Activated naive CD4-positive, alpha-beta T cell treated with anti-CD3 and anti-CD28 coated beads for 36 hours (primary cell): ENCODE data around the gene ACSF3. TPM values are rescaled to one million over a fixed set of nuclear protein-coding genes. Genes with fewer than 3 reads are reported as not detected.

ENCODE experiments used
- CTCF ChIA-PET: fragments of 350-600 bp; sonication (Branson Sonifier 250); formaldehyde crosslinking; loops from one replicate; lab custom pipeline; 2021; ENCODE audit warnings: antibody characterized with exemption; lab: Charles Lee
- DNase-seq: peaks from one replicate; pipeline ENCODE4 v3.0.0-alpha.2; 2020
- H3K27ac Mint-ChIP-seq: one replicate; pipeline ENCODE4 v1.8.0; 2021; ENCODE audit warnings: mild to moderate bottlenecking, mixed read lengths
- H3K27me3 Mint-ChIP-seq: one replicate; pipeline ENCODE4 v1.8.0; 2021; ENCODE audit warnings: low read depth, mixed read lengths
- H3K36me3 Mint-ChIP-seq: one replicate; pipeline ENCODE4 v1.8.0; 2021; ENCODE audit warnings: low read depth, mixed read lengths
- H3K4me1 Mint-ChIP-seq: one replicate; pipeline ENCODE4 v1.8.0; 2021; ENCODE audit warnings: low read depth, mixed read lengths
- H3K4me3 Mint-ChIP-seq: one replicate; pipeline ENCODE4 v1.8.0; 2021; ENCODE audit warnings: mild to moderate bottlenecking, moderate library complexity, mixed read lengths
- H3K9me3 Mint-ChIP-seq: one replicate; pipeline ENCODE4 v1.8.0; 2021; ENCODE audit warnings: mixed read lengths
- intact Hi-C: fragments of 100-400 bp; cut with micrococcal nuclease; formaldehyde crosslinking; loops from one replicate; pipeline ENCODE4 v1.15.1; 2023
- total RNA-seq, 2 experiments: library from RNA; stranded (reverse); gene quantifications; one replicate each; pipeline ENCODE4 v1.2.3, GENCODE V29; 2021

ACSF3 gene
- total RNA-seq, 2 experiments from 2014 or later, result 26.1 to 26.7 TPM

GRCh38 chr16:89094880-89095258 is 1.2 kb downstream of the ACSF3 start:
- peak overlapping the region; percentile 92 for H3K27ac Mint-ChIP-seq
- DNase-seq, result no peak
- no peaks in the 10 kb centered on the region for H3K27me3 Mint-ChIP-seq
- no peaks in the 10 kb centered on the region for H3K9me3 Mint-ChIP-seq
- peaks cover 57% of the 10 kb centered on the region for H3K4me1 Mint-ChIP-seq
- H3K36me3 Mint-ChIP-seq, result peaks cover 5% of the 10 kb centered on the region
- peak overlapping the region; percentile 92 for H3K4me3 Mint-ChIP-seq
- CTCF ChIA-PET, result interaction anchor here (1.3 kb wide), 1 partner anchor 10 kb away, joined by 4 read pairs; no protein-coding TSS in a partner anchor
- intact Hi-C loops, result loop anchor here (5.0 to 10.0 kb wide), 6 partner anchors 122 to 410 kb away; partner anchors contain the start of genes APRT, CTU2, PIEZO1 and RNF166

GRCh38 chr16:89095491-89095951 is 1.9 kb downstream of the ACSF3 start:
- Mint-ChIP-seq H3K4me1 (peaks cover 63% of the 10 kb centered on the region), H3K27ac (peak overlapping the region; percentile 92), H3K4me3 (peak overlapping the region; percentile 92), H3K9me3 (no peaks in the 10 kb centered on the region), H3K27me3 (no peaks in the 10 kb centered on the region), H3K36me3 (peaks cover 9% of the 10 kb centered on the region)
- intact Hi-C loops, result loop anchor here (5.0 to 10.0 kb wide), 6 partner anchors 122 to 409 kb away; partner anchors contain the start of genes APRT, CTU2, PIEZO1 and RNF166
- no peak for DNase-seq
- CTCF ChIA-PET, result interaction anchor here (1.3 kb wide), 1 partner anchor 10 kb away, joined by 4 read pairs; no protein-coding TSS in a partner anchor

GRCh38 chr16:89096042-89096717 is 2.5 kb downstream of the ACSF3 start:
- peaks cover 66% of the 10 kb centered on the region for H3K4me1 Mint-ChIP-seq
- no peak for DNase-seq
- no peaks in the 10 kb centered on the region for H3K27me3 Mint-ChIP-seq
- H3K4me3 Mint-ChIP-seq, result peak overlapping the region; percentile 76
- intact Hi-C loops, result loop anchor here (5.0 to 10.0 kb wide), 6 partner anchors 121 to 409 kb away; partner anchors contain the start of genes APRT, CTU2, PIEZO1 and RNF166
- CTCF ChIA-PET, result no interaction called here
- no peaks in the 10 kb centered on the region for H3K9me3 Mint-ChIP-seq
- peaks cover 11% of the 10 kb centered on the region for H3K36me3 Mint-ChIP-seq
- H3K27ac Mint-ChIP-seq, result peak overlapping the region; percentile 99

GRCh38 chr16:89096768-89097391 is 3.2 kb downstream of the ACSF3 start:
- Mint-ChIP-seq H3K4me1 (peaks cover 73% of the 10 kb centered on the region), H3K9me3 (no peaks in the 10 kb centered on the region), H3K27ac (peak overlapping the region; percentile 99), H3K27me3 (no peaks in the 10 kb centered on the region), H3K4me3 (peak overlapping the region; percentile 76), H3K36me3 (peaks cover 17% of the 10 kb centered on the region)
- peak; percentile 84 for DNase-seq
- intact Hi-C loops, result loop anchor here (1.0 to 10.0 kb wide), 9 partner anchors 18 to 408 kb away; partner anchors contain the start of genes APRT, CTU2, PIEZO1 and RNF166
- CTCF ChIA-PET, result no interaction called here

GRCh38 chr16:89097392-89097772 is 3.7 kb downstream of the ACSF3 start:
- intact Hi-C loops, result loop anchor here (1.0 to 10.0 kb wide), 9 partner anchors 18 to 407 kb away; partner anchors contain the start of genes APRT, CTU2, PIEZO1 and RNF166
- peaks cover 17% of the 10 kb centered on the region for H3K36me3 Mint-ChIP-seq
- CTCF ChIA-PET, result interaction anchor here (0.6 kb wide), 1 partner anchor 219 kb away, joined by 3 read pairs; no protein-coding TSS in a partner anchor

GRCh38 chr16:89098767-89099430 is 5.2 kb downstream of the ACSF3 start:
- intact Hi-C loops, result loop anchor here (5.0 to 10.0 kb wide), 6 partner anchors 118 to 406 kb away; partner anchors contain the start of genes APRT, CTU2, PIEZO1 and RNF166
- Mint-ChIP-seq H3K4me1 (peaks cover 72% of the 10 kb centered on the region), H3K36me3 (peaks cover 22% of the 10 kb centered on the region), H3K4me3 (no peak overlapping the region), H3K27me3 (no peaks in the 10 kb centered on the region), H3K9me3 (no peaks in the 10 kb centered on the region), H3K27ac (peak overlapping the region; percentile 99)
- CTCF ChIA-PET, result no interaction called here
- no peak for DNase-seq

More at GRCh38 chr16:89097392-89097772, 3.7 kb downstream of the ACSF3 start:
- H3K4me1 Mint-ChIP-seq, result peaks cover 74% of the 10 kb centered on the region
- H3K4me3 Mint-ChIP-seq, result peak overlapping the region; percentile 76
- no peaks in the 10 kb centered on the region for H3K27me3 Mint-ChIP-seq
- H3K27ac Mint-ChIP-seq, result peak overlapping the region; percentile 99
- no peaks in the 10 kb centered on the region for H3K9me3 Mint-ChIP-seq
- DNase-seq, result no peak

GRCh38 chr16:89099905-89100304 is 6.3 kb downstream of the ACSF3 start:
- no peaks in the 10 kb centered on the region for H3K27me3 Mint-ChIP-seq
- DNase-seq, result no peak
- peaks cover 64% of the 10 kb centered on the region for H3K4me1 Mint-ChIP-seq
- intact Hi-C loops, result loop anchor here (5.0 to 10.0 kb wide), 6 partner anchors 117 to 405 kb away; partner anchors contain the start of genes APRT, CTU2, PIEZO1 and RNF166
- peaks cover 22% of the 10 kb centered on the region for H3K36me3 Mint-ChIP-seq
- H3K4me3 Mint-ChIP-seq, result no peak overlapping the region
- peak overlapping the region; percentile 44 for H3K27ac Mint-ChIP-seq
- CTCF ChIA-PET, result no interaction called here
- H3K9me3 Mint-ChIP-seq, result no peaks in the 10 kb centered on the region

GRCh38 chr16:89100601-89101302 is 7.1 kb downstream of the ACSF3 start:
- Mint-ChIP-seq H3K4me3 (no peak overlapping the region), H3K9me3 (no peaks in the 10 kb centered on the region), H3K36me3 (peaks cover 23% of the 10 kb centered on the region), H3K27ac (peak overlapping the region; percentile 65), H3K27me3 (no peaks in the 10 kb centered on the region), H3K4me1 (peaks cover 57% of the 10 kb centered on the region)
- CTCF ChIA-PET, result no interaction called here
- intact Hi-C loops, result no loop called here
- no peak for DNase-seq

- peak overlapping the region; percentile 65 for H3K27ac Mint-ChIP-seq
- peaks cover 23% of the 10 kb centered on the region for H3K36me3 Mint-ChIP-seq
- no peaks in the 10 kb centered on the region for H3K27me3 Mint-ChIP-seq
- H3K9me3 Mint-ChIP-seq, result no peaks in the 10 kb centered on the region
- no peak overlapping the region for H3K4me3 Mint-ChIP-seq
- CTCF ChIA-PET, result no interaction called here
- peaks cover 50% of the 10 kb centered on the region for H3K4me1 Mint-ChIP-seq
- intact Hi-C loops, result no loop called here
- DNase-seq, result no peak
Observed at GRCh38 chr16:89101303-89102040, 7.8 kb downstream of the ACSF3 start.

- no peak overlapping the region for H3K27ac Mint-ChIP-seq
- CTCF ChIA-PET, result no interaction called here
- peaks cover 48% of the 10 kb centered on the region for H3K4me1 Mint-ChIP-seq
- intact Hi-C loops, result no loop called here
- DNase-seq, result no peak
- H3K36me3 Mint-ChIP-seq, result peaks cover 27% of the 10 kb centered on the region
- H3K9me3 Mint-ChIP-seq, result no peaks in the 10 kb centered on the region
- H3K27me3 Mint-ChIP-seq, result no peaks in the 10 kb centered on the region
- H3K4me3 Mint-ChIP-seq, result no peak overlapping the region
Observed at GRCh38 chr16:89102041-89102471, 8.4 kb downstream of the ACSF3 start.
